PC-3 (cell line): Measurements from ENCODE around the gene ELF2. TPM values are rescaled to one million over a fixed set of nuclear protein-coding genes. Genes with fewer than 3 reads are reported as not detected.

Experiments
- ATAC-seq: fragments of 200-7000 bp; cut with Tn5 transposase; 2 replicates; pipeline ENCODE4 v1.9.1; 2020; ENCODE audit warnings: mild to moderate bottlenecking, moderate library complexity
- BruUV-seq: library from RNA; stranded (reverse); fragments of 400-500 nt; replicated peaks from 2 replicates; lab custom pipeline; 2021; lab: Mats Ljungman, UMichigan
- CTCF ChIA-PET: fragments of 300-600 bp; sonication (Branson Sonifier 250); formaldehyde crosslinking; loops from one replicate; lab custom pipeline; 2022; ENCODE audit warnings: antibody characterized with exemption; lab: Charles Lee
- POLR2A ChIA-PET: fragments of 300-600 bp; sonication (Branson Sonifier 250); formaldehyde crosslinking; loops from one replicate; lab custom pipeline; 2022; ENCODE audit warnings: antibody characterized with exemption; ENCODE audit not compliant: unreplicated experiment; lab: Charles Lee
- DNase-seq: peaks from one replicate; pipeline ENCODE4 v3.0.0-alpha.2; 2015
- H2AFZ ChIP-seq: fragments of 300-600 bp; sonication (generic); 2 replicates; pipeline ENCODE4 v1.6.0; 2016; ENCODE audit warnings: antibody characterized with exemption, low read length
- H3F3A ChIP-seq: fragments of 300-600 bp; sonication (generic); one replicate; pipeline ENCODE4 v1.6.0; 2017; ENCODE audit warnings: antibody characterized with exemption, low read length, control low read depth, mild to moderate bottlenecking; ENCODE audit not compliant: unreplicated experiment
- H3K27ac ChIP-seq: fragments of 300-600 bp; sonication (generic); 2 replicates; pipeline ENCODE4 v1.5.1; 2016; ENCODE audit warnings: mild to moderate bottlenecking, low read length
- H3K27me3 ChIP-seq: fragments of 300-600 bp; sonication (generic); 2 replicates; pipeline ENCODE4 v1.6.1; 2016; ENCODE audit warnings: low read length, mixed read lengths
- H3K36me3 ChIP-seq: fragments of 300-600 bp; sonication (generic); 2 replicates; pipeline ENCODE4 v1.6.1; 2016; ENCODE audit warnings: low read depth, mixed run types, low read length, mixed read lengths
- H3K4me1 ChIP-seq: fragments of 300-600 bp; sonication (generic); 2 replicates; pipeline ENCODE4 v1.5.1; 2016; ENCODE audit warnings: low read length; ENCODE audit not compliant: insufficient read depth
- H3K4me2 ChIP-seq: fragments of 300-600 bp; sonication (generic); 2 replicates; pipeline ENCODE4 v1.6.0; 2016; ENCODE audit warnings: low read length
- H3K4me3 ChIP-seq: fragments of 300-600 bp; sonication (generic); 2 replicates; pipeline ENCODE4 v1.5.1; 2016; ENCODE audit warnings: mild to moderate bottlenecking, low read length, mixed read lengths
- H3K79me2 ChIP-seq: fragments of 300-600 bp; sonication (generic); 2 replicates; pipeline ENCODE4 v1.6.1; 2017; ENCODE audit warnings: low read length, mixed read lengths
- H3K9ac ChIP-seq: fragments of 300-600 bp; sonication (generic); 2 replicates; pipeline ENCODE4 v1.6.0; 2016; ENCODE audit warnings: mild to moderate bottlenecking, low read length
- H3K9me2 ChIP-seq: fragments of 300-600 bp; sonication (generic); replicated peaks from 2 replicates; pipeline ENCODE4 v1.6.1; 2016; ENCODE audit warnings: mixed run types, low read length, mixed read lengths
- H3K9me3 ChIP-seq: fragments of 300-600 bp; sonication (generic); 2 replicates; pipeline ENCODE4 v1.6.1; 2016; ENCODE audit warnings: low read length, mixed read lengths
- H4K20me1 ChIP-seq: fragments of 300-600 bp; sonication (generic); 2 replicates; pipeline ENCODE4 v1.6.1; 2016; ENCODE audit warnings: low read length, mixed read lengths
- EZH2 ChIP-seq: fragments of 300-600 bp; sonication (generic); IDR thresholded peaks from one replicate; pipeline ENCODE4 v1.6.1; 2017; ENCODE audit warnings: antibody characterized with exemption, mild to moderate bottlenecking, low read length; ENCODE audit not compliant: unreplicated experiment
- EZH2phosphoT487 ChIP-seq: fragments of 300-600 bp; sonication (generic); IDR thresholded peaks from 2 replicates; pipeline ENCODE4 v1.6.1; 2018; ENCODE audit warnings: mild to moderate bottlenecking, antibody characterized with exemption, low read length, borderline replicate concordance
- intact Hi-C: fragments of 100-400 bp; cut with micrococcal nuclease; formaldehyde crosslinking; loops from 2 replicates; pipeline ENCODE4 v1.9.0; 2023
- total RNA-seq: library from RNA; depleted of rRNA; stranded (reverse); fragments of >200 nt; gene quantifications from 2 replicates; pipeline ENCODE4 v1.2.3, GENCODE V29; 2014
- TF ChIP-seq, protein P1 (sequence below): fragments of 300-600 bp; sonication (generic); conservative IDR thresholded peaks from 2 replicates; pipeline ENCODE4 v1.5.1; 2017; ENCODE audit warnings: antibody characterized with exemption, low read depth, mild to moderate bottlenecking, low read length

The ELF2 gene
- total RNA-seq, 1 experiment from 2014 or later = 18.5 TPM

DNA sequence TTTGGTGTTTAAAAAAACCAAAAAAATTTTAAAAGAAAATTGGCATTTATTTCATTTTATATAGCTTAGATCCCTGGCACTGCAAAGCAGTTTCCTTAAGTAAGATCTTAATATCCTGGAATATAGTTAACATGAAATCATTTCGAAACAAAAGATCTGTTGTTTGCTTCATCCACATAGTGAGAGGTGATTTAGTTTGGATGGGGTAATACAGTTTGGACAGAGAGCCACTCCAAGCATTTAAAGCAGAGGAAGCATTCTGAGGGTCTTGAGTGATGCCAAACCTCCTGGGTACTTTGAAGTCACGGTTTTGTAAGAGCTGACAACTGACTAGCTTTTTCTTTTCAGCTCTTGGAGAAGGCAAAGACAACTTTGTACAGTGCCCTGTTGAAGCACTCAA, 132.7 kb downstream of the ELF2 start:
- BruUV-seq = no TSS peak
- POLR2A ChIA-PET = no interaction called here
- TF ChIP-seq, protein P1, sequence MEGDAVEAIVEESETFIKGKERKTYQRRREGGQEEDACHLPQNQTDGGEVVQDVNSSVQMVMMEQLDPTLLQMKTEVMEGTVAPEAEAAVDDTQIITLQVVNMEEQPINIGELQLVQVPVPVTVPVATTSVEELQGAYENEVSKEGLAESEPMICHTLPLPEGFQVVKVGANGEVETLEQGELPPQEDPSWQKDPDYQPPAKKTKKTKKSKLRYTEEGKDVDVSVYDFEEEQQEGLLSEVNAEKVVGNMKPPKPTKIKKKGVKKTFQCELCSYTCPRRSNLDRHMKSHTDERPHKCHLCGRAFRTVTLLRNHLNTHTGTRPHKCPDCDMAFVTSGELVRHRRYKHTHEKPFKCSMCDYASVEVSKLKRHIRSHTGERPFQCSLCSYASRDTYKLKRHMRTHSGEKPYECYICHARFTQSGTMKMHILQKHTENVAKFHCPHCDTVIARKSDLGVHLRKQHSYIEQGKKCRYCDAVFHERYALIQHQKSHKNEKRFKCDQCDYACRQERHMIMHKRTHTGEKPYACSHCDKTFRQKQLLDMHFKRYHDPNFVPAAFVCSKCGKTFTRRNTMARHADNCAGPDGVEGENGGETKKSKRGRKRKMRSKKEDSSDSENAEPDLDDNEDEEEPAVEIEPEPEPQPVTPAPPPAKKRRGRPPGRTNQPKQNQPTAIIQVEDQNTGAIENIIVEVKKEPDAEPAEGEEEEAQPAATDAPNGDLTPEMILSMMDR = no peak
- TF ChIP-seq EZH2 (no peak), EZH2phosphoT487 (no peak)

GRCh38 chr4:139042981-139043460, 134.0 kb downstream of the ELF2 start:
- no TSS peak for BruUV-seq
- DNase-seq (no peak), ATAC-seq (no peak)
- ChIA-PET POLR2A (no interaction called here), CTCF (no interaction called here)
- Histone ChIP-seq H3K4me1 (no peaks in the 10 kb centered on the region), H3F3A (no peaks in the 10 kb centered on the region), H2AFZ (no peak overlapping the region), H3K79me2 (peaks cover 57% of the 10 kb centered on the region), H3K36me3 (peaks cover 23% of the 10 kb centered on the region), H4K20me1 (0 out of 2 replicates have a peak, but pooled peaks cover 11% of the 10 kb centered on the region), H3K4me3 (no peak overlapping the region), H3K27me3 (no peaks in the 10 kb centered on the region), H3K9ac (no peak overlapping the region), H3K9me3 (no peaks in the 10 kb centered on the region), H3K9me2 (no peaks in the 10 kb centered on the region), H3K27ac (no peak overlapping the region), H3K4me2 (no peak overlapping the region)
- intact Hi-C loops = no loop called here
- TF ChIP-seq EZH2 (no peak), EZH2phosphoT487 (no peak)
- TF ChIP-seq, protein P1 = no peak

More for the DNA sequence above, 132.7 kb downstream of the ELF2 start:
- Histone ChIP-seq H2AFZ (no peak overlapping the region), H3K9me2 (no peaks in the 10 kb centered on the region), H3K4me2 (no peak overlapping the region), H3K4me3 (no peak overlapping the region), H4K20me1 (0 out of 2 replicates have a peak, but pooled peaks cover 3% of the 10 kb centered on the region), H3K27ac (no peak overlapping the region), H3K36me3 (peaks cover 24% of the 10 kb centered on the region), H3K79me2 (peaks cover 45% of the 10 kb centered on the region), H3K9ac (no peak overlapping the region), H3K9me3 (no peaks in the 10 kb centered on the region), H3K4me1 (no peaks in the 10 kb centered on the region), H3K27me3 (no peaks in the 10 kb centered on the region), H3F3A (no peaks in the 10 kb centered on the region)
- ATAC-seq (no peak), DNase-seq (no peak)
- intact Hi-C loops = no loop called here
- CTCF ChIA-PET = no interaction called here

- intact Hi-C loops = no loop called here
- peaks cover 79% of the 10 kb centered on the region for H3K79me2 ChIP-seq
Observed at GRCh38 chr4:139038874-139039443, 138.1 kb downstream of the ELF2 start.

More at GRCh38 chr4:139038874-139039443, 138.1 kb downstream of the ELF2 start:
- Histone ChIP-seq H3K4me2 (no peak overlapping the region), H3K9me2 (no peaks in the 10 kb centered on the region), H3K36me3 (peaks cover 3% of the 10 kb centered on the region; the same call in 1 of the 2 replicates), H3K27ac (no peak overlapping the region), H2AFZ (no peak overlapping the region), H3K4me1 (no peaks in the 10 kb centered on the region), H3K4me3 (no peak overlapping the region), H4K20me1 (peaks cover 32% of the 10 kb centered on the region; the same call in 1 of the 2 replicates), H3K9me3 (no peaks in the 10 kb centered on the region), H3K9ac (no peak overlapping the region), H3F3A (no peaks in the 10 kb centered on the region), H3K27me3 (no peaks in the 10 kb centered on the region)
- DNase-seq = no peak
- ATAC-seq = no peak
- CTCF ChIA-PET = no interaction called here
- TF ChIP-seq, protein P1 = no peak
- no peak for TF ChIP-seq EZH2
- no peak for TF ChIP-seq EZH2phosphoT487
- POLR2A ChIA-PET = interaction anchor here (0.6 kb wide), 1 partner anchor 11 kb away, joined by 8 read pairs; no protein-coding TSS in a partner anchor
- BruUV-seq = no TSS peak
